GM21619 (cell line): Measurements from ENCODE around the gene WWOX.

Source experiments
- ATAC-seq: cut with Tn5 transposase; IDR thresholded peaks from one replicate; pipeline ENCODE4 v1.9.1; 2021; ENCODE audit not compliant: unreplicated experiment

The WWOX gene

GRCh38 chr16:78258375-78259065, 159.1 kb downstream of the WWOX start:
- no peak for ATAC-seq

GRCh38 chr16:78259873-78260272, 160.4 kb downstream of the WWOX start:
- ATAC-seq = no peak

DNA sequence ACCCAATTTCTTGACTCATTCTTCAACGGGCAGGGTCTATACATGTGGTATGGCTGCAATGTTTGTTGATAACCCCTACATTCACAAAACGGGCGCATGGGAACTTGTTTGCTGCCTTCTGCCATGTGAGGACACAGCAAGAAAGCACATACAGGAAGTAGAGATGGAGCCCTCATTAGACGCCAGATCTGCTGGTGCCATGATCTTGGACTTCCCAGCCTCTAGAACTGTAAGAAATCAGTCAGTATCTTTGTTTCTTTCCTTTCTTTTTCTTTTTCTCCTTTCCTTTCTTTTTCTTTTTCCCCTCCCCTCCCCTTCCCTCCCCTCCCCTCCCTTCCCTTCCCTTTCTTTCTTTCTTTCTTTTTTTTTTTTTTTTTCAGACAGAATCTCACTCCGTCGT, 165.2 kb downstream of the WWOX start:
- no peak for ATAC-seq

DNA sequence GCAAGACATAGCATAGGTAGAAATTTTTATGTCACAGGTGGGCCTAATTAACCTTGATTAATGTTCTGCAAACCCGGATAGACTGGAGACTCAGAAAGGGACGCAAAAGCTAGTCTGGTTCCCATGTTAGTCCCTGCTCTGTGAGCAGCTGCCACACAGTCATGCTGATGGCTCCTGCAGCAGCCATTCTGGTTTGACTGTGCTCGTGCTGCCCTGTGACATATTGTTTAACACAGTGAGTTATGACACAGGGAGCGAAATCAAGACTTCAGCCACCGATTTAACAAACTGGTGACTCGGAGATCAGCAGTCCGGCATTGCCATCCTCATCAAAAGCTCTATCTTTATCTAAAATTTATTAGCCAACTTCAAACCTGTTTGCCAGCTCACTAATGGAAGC, 169.8 kb downstream of the WWOX start:
- ATAC-seq = no peak

- no peak for ATAC-seq
Measured at GRCh38 chr16:78271981-78272380, 172.5 kb downstream of the WWOX start.

- ATAC-seq = no peak
Measured at GRCh38 chr16:78274771-78275170, 175.3 kb downstream of the WWOX start.

- no peak for ATAC-seq
Measured at GRCh38 chr16:78275420-78275819, 176.0 kb downstream of the WWOX start.

- no peak for ATAC-seq
Measured at GRCh38 chr16:78277321-78278055, 178.0 kb downstream of the WWOX start.

DNA sequence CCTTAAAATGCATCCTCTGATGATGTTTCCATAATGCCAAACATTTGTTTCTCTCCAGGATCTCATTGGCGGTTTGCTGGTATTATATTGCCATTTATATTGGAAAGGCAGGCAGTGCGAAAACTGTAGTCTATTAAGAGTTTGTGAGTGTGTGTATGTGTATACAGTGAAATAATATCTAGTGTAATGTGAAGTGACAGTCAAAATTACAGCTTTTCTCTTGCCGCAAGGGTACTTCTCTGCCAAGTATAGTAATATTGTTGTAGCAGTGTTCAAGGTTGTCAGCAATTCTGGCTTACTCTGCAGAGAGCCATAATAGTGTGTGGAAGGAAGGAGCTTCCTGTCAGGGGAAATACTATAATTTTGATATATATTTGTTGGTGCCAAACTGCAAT, 178.6 kb downstream of the WWOX start:
- ATAC-seq = no peak

DNA sequence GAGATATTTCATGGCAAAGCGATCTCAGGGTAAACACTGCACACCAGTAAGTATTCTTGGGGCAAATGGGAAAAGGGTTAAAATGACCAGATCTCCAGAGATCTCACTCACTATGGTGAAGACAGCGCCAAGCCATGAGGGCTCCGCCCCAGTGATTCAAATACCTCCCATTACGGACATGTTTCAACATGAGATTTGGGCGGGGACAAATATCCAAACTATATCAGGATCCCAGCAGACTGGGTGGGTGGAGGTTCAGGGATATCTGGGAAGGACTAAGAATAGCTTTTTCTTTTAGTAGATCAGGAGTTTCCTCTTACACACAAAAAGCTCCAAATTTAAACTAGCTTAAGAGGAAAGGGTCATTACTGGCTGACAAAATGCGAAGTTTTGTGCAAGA, 181.7 kb downstream of the WWOX start:
- ATAC-seq = no peak

DNA sequence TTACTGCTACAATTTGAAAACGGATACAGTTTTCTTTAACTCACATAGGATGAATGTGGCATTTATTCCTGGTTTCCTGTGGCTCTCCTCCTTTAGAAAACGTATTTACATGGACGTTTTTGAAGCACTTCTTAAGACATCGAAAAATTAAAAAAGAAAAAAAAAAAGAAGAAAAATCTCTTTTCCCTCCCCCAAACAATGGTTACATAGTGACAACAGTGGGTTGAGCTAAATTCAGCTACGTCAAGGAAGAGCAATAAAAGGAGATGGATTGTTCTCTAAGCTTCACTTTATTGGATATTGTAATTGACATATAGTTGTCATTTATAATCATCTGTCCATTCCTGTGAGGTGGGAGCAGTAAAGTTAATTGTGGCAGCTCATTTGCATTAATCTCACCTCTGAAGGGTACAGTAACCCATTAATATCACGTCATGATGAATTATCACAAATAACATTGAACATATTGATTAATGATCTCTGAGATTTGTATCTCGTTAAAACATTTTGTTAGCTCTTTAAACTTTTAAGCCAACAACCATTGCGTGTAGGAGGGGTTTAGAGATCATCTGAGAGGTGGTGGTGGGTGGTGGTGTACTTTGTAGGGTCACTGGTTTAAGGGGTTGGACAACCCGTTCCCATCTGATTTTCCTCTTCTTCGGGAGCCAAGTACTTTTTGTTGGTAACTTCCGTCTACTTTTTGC, 184.2 kb downstream of the WWOX start:
- no peak for ATAC-seq

DNA sequence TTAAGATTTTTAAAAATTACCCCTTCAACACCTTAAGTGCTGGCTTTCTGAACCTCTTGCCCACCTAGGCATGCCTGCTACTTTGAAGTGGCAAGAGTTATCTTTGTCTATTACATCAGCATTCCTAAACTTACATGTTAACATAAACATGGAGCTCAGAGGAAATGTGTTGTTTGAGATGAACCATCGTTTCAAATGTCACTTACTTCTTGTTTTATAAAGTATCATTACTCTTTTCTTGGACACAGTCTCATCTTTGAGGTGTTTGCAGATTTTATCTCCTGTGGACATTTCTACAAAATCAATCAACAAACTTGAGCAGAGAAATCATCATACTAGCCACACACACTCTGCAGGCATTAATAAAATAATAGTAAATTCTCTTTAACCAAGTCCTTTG, 184.9 kb downstream of the WWOX start:
- no peak for ATAC-seq

GRCh38 chr16:78284957-78285434, 185.5 kb downstream of the WWOX start:
- ATAC-seq = no peak

DNA sequence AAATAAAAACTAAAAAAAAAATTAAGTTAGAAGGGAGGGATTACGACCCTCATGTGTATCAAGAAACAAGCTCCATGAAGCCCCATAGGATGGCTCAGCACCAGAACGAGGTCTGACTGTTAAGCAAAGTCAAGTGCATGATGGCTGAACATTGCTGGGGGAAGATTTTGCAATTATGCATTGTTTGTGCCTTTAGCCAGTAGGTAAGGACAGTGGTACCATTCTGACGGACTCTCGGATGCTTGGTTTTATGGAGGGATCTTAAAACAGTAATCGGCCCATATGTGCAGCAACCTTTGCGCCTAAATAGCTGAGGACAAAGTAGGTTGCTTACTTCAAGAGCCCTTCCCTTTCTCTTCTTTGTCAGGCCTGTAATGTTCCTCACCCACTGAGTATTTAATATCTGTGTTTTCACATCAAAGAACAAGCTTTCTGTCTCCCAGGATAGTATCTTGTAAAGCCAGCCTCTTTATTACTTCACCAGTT, 186.0 kb downstream of the WWOX start:
- ATAC-seq = no peak

DNA sequence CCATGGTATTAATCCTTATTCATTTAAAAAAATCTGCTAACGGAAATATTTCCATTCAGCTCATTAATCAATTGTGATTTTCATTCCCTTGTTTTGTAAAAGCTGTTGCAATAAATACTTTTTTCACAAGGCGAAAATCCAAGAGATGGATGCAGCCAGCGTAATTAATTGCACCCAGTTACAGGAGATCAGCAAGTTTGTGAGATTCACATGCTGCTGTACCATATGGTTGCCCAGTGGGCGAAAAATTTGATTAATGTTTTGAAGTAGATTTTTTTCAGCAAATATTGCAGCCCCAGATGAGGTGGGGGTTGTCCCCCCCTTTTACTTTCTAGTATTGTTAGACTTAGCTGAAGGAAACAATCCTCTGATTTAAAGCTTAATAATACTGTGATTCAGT, 186.6 kb downstream of the WWOX start:
- no peak for ATAC-seq

GRCh38 chr16:78288888-78289287, 189.4 kb downstream of the WWOX start:
- ATAC-seq = no peak

DNA sequence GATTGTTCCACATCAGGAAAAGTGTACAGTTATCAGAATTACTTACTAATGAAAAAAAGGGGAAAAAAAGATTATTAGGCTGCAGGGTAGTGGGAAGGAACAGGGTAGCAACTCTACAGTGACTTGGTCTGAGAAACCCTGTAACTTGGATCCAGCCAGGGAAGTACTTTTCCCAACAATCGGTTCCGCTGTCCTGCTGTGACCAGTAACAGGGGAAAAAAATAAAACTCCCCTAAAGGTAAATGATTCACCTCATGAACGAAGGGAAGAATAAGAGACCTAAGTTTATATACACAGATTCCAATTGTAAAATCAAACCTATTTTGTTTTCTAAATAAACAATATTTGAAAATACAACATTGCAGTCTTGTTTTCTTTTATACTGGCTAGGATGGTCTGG, 189.9 kb downstream of the WWOX start:
- no peak for ATAC-seq

GRCh38 chr16:78289844-78290277, 190.4 kb downstream of the WWOX start:
- ATAC-seq = no peak

GRCh38 chr16:78290395-78290794, 190.9 kb downstream of the WWOX start:
- ATAC-seq = no peak

DNA sequence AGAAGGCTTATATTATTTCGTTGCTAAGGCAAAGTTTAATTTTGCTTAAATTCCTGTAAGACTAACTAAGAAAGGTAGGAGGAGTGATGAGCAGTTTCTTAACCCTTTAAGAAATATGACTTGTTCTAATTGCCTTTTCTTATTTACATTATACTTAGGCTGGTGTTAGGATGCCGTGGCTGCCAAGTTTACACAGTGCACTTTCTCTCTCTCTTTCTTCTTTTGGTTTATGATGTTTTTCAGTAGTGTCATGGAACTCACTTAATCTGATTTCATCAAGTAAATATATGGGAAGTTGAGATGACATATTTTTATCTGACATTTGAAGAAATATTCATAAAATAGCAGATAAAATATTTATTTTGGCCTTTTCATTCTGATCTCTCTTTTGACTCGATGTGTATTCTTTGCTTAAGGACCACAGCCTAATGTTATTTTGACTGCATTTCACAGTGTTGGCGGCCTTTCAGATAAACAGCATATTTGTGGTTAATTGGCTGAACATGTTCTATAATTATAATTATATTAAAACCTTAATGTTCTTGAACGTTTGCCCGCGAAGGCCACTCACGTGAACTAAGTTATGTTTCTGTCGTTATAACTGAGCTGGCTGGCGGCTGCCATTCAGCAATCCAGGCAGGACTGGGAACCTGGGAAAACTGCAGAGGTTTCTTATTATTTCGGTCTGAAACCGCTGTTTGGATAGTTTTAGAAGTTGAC, 191.6 kb downstream of the WWOX start:
- no peak for ATAC-seq

- no peak for ATAC-seq
Measured at GRCh38 chr16:78291604-78292003, 192.2 kb downstream of the WWOX start.
